Measurements from ENCODE around the gene SACM1L.

The SACM1L gene

DNA sequence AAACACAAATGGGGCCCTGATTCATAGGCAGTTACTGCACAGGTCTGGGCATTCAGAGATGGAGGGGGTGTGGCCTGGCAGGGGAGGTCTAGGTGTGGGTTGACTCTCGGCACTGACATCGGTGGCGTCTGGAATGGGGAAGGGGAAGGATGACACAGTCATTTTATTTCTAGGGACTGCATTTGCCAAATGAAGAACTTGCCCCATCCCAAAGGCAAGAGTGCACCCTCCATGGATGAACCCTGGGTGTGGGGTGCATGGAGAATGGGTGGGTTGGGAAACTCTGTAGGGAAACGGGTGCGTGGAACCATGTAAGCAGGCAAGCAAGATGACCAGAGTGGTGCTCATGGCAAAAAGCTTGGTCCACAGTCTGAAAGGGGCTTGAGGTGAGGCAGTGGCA, 82.6 kb downstream of the SACM1L start:
- Histone ChIP-seq H3K9ac (ENCODE audit: low read depth, low read length) (no peak overlapping the region), H3K9me3 (ENCODE audit: control insufficient read depth, insufficient read depth, low read length) (0 out of 2 replicates have a peak, but pooled peaks cover 3% of the 10 kb centered on the region), H3K27ac (ENCODE audit: low read depth, low read length) (no peak overlapping the region), H3K27me3 (ENCODE audit: control insufficient read depth, insufficient read depth, low read length) (no peaks in the 10 kb centered on the region), H3K36me3 (ENCODE audit: control insufficient read depth, insufficient read depth, low read length) (no peaks in the 10 kb centered on the region), H3K4me3 (ENCODE audit: low read depth, low read length) (no peak overlapping the region), H3K4me1 (ENCODE audit: control insufficient read depth, insufficient read depth, low read length) (peaks cover 3% of the 10 kb centered on the region; the same call in 1 of the 2 replicates)

DNA sequence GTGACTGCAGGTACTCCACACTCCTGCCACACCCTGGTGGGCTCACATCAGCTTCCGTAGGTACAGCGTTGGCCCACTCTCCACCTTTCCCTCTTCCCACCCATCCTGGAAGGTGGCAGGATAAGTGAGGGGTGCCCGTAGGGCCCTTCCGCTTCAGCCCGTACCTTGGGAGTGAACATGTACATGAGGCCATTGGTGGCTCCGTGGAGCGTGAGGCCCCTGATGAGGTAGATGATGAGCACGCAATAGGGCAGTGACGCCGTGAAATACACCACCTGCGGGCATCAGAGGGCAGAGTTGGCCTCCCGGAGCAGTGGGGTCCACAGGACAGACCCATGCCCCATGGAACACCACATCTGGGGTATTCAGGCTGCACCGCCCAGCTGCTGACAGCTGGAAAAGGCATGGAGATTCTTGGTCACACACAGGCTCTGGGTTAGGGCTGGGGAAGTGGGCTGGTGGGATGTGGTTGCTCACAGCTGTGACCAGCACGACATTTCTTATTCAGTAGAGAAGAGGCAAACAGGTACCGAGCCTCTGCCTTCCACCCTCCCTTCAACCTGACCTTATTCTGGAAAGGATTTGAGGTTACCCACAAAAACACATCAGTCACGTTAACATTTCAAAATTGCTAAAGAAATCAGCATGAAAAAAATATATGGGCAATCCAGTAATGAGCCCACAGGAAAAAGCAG, 83.3 kb downstream of the SACM1L start:
- H3K36me3 ChIP-seq (ENCODE audit: control insufficient read depth, insufficient read depth, low read length): no peaks in the 10 kb centered on the region
- no peak overlapping the region for H3K4me3 ChIP-seq (ENCODE audit: low read depth, low read length)
- peaks cover 3% of the 10 kb centered on the region; the same call in 1 of the 2 replicates for H3K4me1 ChIP-seq (ENCODE audit: control insufficient read depth, insufficient read depth, low read length)
- no peak overlapping the region for H3K27ac ChIP-seq (ENCODE audit: low read depth, low read length)
- 0 out of 2 replicates have a peak, but pooled peaks cover 2% of the 10 kb centered on the region for H3K9me3 ChIP-seq (ENCODE audit: control insufficient read depth, insufficient read depth, low read length)
- no peak overlapping the region for H3K9ac ChIP-seq (ENCODE audit: low read depth, low read length)
- H3K27me3 ChIP-seq (ENCODE audit: control insufficient read depth, insufficient read depth, low read length): no peaks in the 10 kb centered on the region

DNA sequence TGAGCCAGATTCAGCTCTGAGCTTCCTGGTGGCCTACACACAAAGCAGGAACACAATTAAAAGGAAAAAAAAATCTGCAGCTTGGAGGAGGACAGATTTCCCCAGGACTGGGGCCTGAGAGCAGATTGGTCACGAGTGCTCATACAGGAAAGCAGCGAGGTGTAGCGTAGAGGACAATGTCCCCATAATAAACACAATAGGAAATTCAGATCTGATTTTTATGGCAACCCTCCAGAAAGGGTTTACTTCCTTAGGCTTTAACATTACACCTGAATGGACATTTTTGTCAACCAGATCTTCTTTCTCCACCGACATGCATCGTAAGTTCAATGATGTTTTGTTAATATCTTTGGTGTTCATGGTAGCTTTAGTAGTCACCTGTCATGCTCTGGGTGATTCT, 83.9 kb downstream of the SACM1L start:
- Histone ChIP-seq H3K4me1 (ENCODE audit: control insufficient read depth, insufficient read depth, low read length) (peaks cover 3% of the 10 kb centered on the region; the same call in 1 of the 2 replicates), H3K4me3 (ENCODE audit: low read depth, low read length) (no peak overlapping the region), H3K9me3 (ENCODE audit: control insufficient read depth, insufficient read depth, low read length) (no peaks in the 10 kb centered on the region), H3K36me3 (ENCODE audit: control insufficient read depth, insufficient read depth, low read length) (no peaks in the 10 kb centered on the region), H3K27ac (ENCODE audit: low read depth, low read length) (no peak overlapping the region), H3K9ac (ENCODE audit: low read depth, low read length) (no peak overlapping the region), H3K27me3 (ENCODE audit: control insufficient read depth, insufficient read depth, low read length) (no peaks in the 10 kb centered on the region)

DNA sequence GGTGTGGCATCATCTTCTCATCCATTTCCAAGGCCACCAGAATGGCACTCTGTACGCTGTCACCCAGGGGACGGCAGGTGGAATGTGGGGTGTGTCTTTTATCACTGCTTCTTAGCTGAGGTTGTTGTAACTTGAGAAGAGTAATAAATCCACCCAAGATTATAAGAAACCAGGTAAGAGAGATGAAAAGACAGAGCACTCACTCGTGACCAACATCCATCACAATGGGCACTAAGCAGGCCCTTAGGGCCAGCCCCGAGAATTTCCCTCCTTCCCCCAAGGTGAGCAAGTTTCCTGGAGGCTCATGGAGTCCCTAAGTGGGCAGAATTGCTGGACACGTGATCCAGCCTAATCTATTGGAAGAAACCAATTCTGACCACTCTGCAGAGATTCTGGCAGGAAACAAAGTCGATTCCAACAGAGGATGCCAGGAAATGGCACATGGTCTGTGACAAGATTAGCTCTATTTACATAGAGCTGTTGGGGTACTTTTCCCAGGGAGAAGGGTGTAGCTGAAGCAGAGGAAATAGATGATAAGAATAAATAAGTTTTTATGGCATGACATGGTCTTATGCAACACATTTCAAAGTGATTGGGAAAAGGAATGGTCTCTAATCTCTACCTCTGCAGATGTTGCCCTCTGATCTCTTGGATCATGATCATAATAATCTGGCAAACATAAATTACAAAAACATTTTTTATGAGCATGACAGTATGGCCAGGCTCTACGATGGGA, 84.7 kb downstream of the SACM1L start:
- H3K4me1 ChIP-seq (ENCODE audit: control insufficient read depth, insufficient read depth, low read length): peaks cover 3% of the 10 kb centered on the region; the same call in 1 of the 2 replicates
- H3K9me3 ChIP-seq (ENCODE audit: control insufficient read depth, insufficient read depth, low read length): no peaks in the 10 kb centered on the region
- H3K27ac ChIP-seq (ENCODE audit: low read depth, low read length): no peak overlapping the region
- no peaks in the 10 kb centered on the region for H3K27me3 ChIP-seq (ENCODE audit: control insufficient read depth, insufficient read depth, low read length)
- H3K9ac ChIP-seq (ENCODE audit: low read depth, low read length): no peak overlapping the region
- no peak overlapping the region for H3K4me3 ChIP-seq (ENCODE audit: low read depth, low read length)
- no peaks in the 10 kb centered on the region for H3K36me3 ChIP-seq (ENCODE audit: control insufficient read depth, insufficient read depth, low read length)

DNA sequence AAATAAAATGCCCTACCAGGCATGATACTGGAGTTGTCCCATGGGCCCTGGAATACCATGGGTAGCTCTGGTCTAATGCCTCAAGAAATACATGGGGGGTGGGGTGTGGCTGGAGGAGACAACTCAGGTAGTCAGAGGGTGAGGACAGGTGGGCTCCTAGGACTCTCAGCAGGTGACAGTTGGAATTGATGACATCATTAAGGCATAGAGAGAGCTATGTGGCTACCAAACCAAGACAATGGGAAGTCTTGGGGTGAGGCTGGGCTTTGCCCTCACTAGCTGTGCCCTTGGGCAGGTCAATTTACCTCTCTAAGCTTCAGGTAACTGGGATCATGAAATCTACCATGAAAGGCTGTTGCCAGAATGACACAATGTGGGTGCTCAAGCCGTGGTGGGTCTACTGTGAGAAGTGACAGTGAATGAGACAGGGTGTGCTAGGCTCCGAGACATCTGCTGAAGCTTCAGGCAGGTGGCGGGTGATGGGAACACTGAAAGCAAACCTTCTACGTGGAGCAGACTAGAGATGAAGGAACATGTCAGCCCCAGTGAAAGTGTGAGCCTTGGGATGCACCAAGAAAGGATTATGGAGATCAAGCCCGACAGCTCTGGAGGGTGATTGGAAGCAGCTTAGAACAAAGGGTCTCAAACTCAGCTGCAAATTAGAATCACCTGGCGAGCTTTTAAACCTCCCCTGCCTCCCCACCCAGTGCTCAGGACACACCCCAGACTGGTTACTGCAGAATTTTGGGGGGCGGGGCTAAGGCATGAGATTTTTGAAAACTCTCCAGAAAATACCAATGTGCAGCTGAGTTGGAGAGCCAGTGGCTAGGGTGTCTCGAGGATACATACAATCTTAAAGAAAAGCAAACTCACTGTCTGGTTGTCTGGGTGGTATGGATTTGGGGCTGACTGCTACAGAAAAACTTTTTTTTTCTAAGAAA, 85.7 kb downstream of the SACM1L start:
- H3K36me3 ChIP-seq (ENCODE audit: control insufficient read depth, insufficient read depth, low read length): no peaks in the 10 kb centered on the region
- no peak overlapping the region for H3K27ac ChIP-seq (ENCODE audit: low read depth, low read length)
- no peak overlapping the region for H3K4me3 ChIP-seq (ENCODE audit: low read depth, low read length)
- H3K4me1 ChIP-seq (ENCODE audit: control insufficient read depth, insufficient read depth, low read length): peaks cover 3% of the 10 kb centered on the region; the same call in 1 of the 2 replicates
- no peak overlapping the region for H3K9ac ChIP-seq (ENCODE audit: low read depth, low read length)
- H3K9me3 ChIP-seq (ENCODE audit: control insufficient read depth, insufficient read depth, low read length): no peaks in the 10 kb centered on the region
- H3K27me3 ChIP-seq (ENCODE audit: control insufficient read depth, insufficient read depth, low read length): no peaks in the 10 kb centered on the region

DNA sequence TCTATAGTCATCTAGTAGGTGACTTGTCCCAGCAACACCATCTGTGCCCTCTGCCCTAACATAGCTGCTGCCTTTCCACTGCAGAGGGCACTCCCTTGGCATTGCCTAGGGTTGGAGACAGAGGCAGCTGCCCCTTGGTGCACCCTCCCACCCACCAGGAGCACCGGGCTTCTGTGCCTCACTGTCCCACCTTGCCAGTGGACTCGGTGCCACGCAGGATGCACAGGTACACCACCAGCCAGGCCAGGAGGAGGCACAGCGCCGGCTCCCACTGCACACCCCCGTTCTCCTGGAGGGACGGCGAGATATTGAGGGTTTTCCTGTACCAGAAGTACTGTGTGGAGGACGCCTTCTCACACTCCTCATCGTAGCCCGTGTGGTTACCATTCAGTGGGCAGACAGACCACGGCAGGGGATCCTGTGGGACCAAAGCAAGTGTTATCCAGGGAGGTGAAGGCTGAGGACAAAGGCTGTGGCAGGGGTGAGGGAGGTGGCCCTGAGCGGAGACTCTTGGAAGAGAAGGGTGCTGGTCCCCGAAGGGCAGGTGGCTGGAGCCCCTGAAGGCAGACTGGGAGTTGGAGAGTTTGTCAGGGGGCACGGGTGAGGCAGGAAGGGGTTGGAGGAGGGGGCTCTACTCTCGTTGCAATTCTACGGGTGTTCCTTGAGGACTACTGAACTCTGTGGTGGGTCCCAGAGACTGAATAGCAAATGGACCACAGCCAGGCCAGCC, 86.5 kb downstream of the SACM1L start:
- no peak overlapping the region for H3K4me3 ChIP-seq (ENCODE audit: low read depth, low read length)
- no peaks in the 10 kb centered on the region for H3K36me3 ChIP-seq (ENCODE audit: control insufficient read depth, insufficient read depth, low read length)
- H3K4me1 ChIP-seq (ENCODE audit: control insufficient read depth, insufficient read depth, low read length): peaks cover 3% of the 10 kb centered on the region; the same call in 1 of the 2 replicates
- H3K27ac ChIP-seq (ENCODE audit: low read depth, low read length): no peak overlapping the region
- H3K27me3 ChIP-seq (ENCODE audit: control insufficient read depth, insufficient read depth, low read length): no peaks in the 10 kb centered on the region
- no peak overlapping the region for H3K9ac ChIP-seq (ENCODE audit: low read depth, low read length)
- no peaks in the 10 kb centered on the region for H3K9me3 ChIP-seq (ENCODE audit: control insufficient read depth, insufficient read depth, low read length)

DNA sequence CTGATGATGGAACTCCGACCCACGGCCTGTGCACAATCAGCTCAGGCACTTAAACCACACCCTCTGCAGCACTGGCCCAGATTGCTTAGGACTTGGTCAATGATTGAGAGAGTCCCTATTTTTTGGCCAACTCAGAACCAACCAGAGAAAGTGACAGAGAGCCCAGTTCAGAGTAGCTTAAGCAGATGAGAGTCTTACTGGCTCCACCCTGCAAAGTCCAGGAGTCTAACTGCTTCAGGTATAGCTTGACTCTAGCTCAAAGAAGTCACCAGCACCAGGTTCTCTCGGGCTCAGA, 87.1 kb downstream of the SACM1L start:
- Histone ChIP-seq H3K9ac (ENCODE audit: low read depth, low read length) (no peak overlapping the region), H3K4me3 (ENCODE audit: low read depth, low read length) (no peak overlapping the region), H3K4me1 (ENCODE audit: control insufficient read depth, insufficient read depth, low read length) (peaks cover 3% of the 10 kb centered on the region; the same call in 1 of the 2 replicates), H3K27ac (ENCODE audit: low read depth, low read length) (no peak overlapping the region), H3K27me3 (ENCODE audit: control insufficient read depth, insufficient read depth, low read length) (no peaks in the 10 kb centered on the region), H3K9me3 (ENCODE audit: control insufficient read depth, insufficient read depth, low read length) (no peaks in the 10 kb centered on the region), H3K36me3 (ENCODE audit: control insufficient read depth, insufficient read depth, low read length) (no peaks in the 10 kb centered on the region)

DNA sequence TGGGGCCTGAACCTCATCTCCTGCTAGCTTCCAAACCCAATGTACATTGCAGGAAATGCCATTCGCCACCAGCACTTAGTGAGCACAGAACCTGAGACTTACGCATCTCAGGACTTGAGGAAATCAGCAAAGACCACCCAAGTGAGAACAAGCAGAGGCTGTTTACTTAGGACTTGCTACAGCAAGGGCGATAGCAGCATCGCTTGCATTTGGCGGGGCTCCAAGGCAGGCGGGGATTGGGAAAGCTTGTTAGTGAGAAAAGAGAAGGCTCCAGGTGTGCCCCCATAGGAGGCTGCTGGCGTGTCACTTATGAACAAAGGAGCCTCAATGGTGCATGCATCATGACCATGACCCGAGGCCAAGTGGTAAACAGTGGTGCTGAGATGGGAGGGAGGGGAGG, 87.4 kb downstream of the SACM1L start:
- H3K9ac ChIP-seq (ENCODE audit: low read depth, low read length): no peak overlapping the region
- peaks cover 3% of the 10 kb centered on the region; the same call in 1 of the 2 replicates for H3K4me1 ChIP-seq (ENCODE audit: control insufficient read depth, insufficient read depth, low read length)
- no peaks in the 10 kb centered on the region for H3K36me3 ChIP-seq (ENCODE audit: control insufficient read depth, insufficient read depth, low read length)
- H3K27me3 ChIP-seq (ENCODE audit: control insufficient read depth, insufficient read depth, low read length): no peaks in the 10 kb centered on the region
- no peak overlapping the region for H3K27ac ChIP-seq (ENCODE audit: low read depth, low read length)
- H3K9me3 ChIP-seq (ENCODE audit: control insufficient read depth, insufficient read depth, low read length): no peaks in the 10 kb centered on the region
- no peak overlapping the region for H3K4me3 ChIP-seq (ENCODE audit: low read depth, low read length)

DNA sequence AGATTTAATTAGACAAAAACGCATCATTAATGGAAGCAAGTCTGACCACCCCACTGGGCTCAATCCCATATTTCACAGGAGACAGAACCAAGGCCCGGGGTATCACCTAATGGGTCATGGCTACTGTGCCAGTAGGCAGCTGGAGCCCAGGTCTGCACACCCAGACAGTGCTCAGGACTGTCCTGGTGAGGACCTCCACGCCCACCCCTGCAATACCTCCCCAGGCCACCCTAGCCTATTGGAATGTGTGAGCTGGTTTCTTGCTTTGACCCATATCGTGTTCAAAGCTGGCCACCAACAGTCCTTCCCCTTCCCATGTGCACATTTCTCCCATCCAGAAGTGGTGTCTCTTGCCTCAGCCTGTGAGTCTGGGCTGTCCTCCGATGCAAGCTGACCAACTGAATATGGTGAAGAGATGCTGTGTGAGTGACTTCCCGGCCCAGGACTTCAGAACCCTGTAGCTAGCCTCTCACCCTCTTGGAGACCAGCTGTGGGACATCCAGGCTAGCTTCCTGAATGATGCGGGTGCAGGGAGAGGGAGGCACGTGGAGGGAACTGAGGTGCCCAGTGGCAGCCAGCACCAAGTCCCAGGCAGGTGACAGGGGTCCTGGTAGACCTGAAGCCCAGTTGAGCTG, 88.0 kb downstream of the SACM1L start:
- no peaks in the 10 kb centered on the region for H3K36me3 ChIP-seq (ENCODE audit: control insufficient read depth, insufficient read depth, low read length)
- no peaks in the 10 kb centered on the region for H3K27me3 ChIP-seq (ENCODE audit: control insufficient read depth, insufficient read depth, low read length)
- no peak overlapping the region for H3K27ac ChIP-seq (ENCODE audit: low read depth, low read length)
- H3K9me3 ChIP-seq (ENCODE audit: control insufficient read depth, insufficient read depth, low read length): no peaks in the 10 kb centered on the region
- no peak overlapping the region for H3K9ac ChIP-seq (ENCODE audit: low read depth, low read length)
- no peak overlapping the region for H3K4me3 ChIP-seq (ENCODE audit: low read depth, low read length)
- H3K4me1 ChIP-seq (ENCODE audit: control insufficient read depth, insufficient read depth, low read length): peaks cover 3% of the 10 kb centered on the region; the same call in 1 of the 2 replicates

DNA sequence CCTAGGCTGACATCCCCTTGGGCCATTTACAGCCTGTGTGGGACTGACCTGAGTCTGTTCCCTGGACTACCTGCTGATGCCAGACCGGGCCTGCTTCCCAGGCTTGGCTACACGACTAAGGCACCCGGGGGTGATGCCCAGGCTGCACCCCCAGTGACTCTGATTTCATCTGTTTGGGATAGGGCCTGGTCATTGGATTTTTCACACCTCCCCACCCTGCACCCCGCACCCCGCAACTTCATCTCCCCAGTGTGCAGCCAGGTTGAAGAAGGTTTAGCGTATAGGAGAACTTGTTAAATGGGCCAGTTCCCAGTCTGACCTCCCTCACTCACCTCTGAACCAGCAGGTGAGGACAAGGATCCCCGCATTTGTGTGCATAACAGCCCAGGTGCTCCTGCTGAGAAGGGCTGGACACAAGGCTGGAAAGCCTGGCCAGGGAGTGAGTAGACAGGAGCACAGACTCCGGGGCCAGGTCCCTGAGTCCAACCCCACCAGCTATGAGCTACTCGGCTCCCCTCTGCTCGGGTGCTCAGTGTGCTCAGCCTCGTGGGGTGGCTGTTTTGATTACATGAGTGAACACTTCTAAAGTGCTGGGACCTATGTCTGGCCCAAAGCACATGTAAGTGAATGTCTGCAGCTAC, 88.7 kb downstream of the SACM1L start:
- H3K4me3 ChIP-seq (ENCODE audit: low read depth, low read length): no peak overlapping the region
- H3K27me3 ChIP-seq (ENCODE audit: control insufficient read depth, insufficient read depth, low read length): no peaks in the 10 kb centered on the region
- no peaks in the 10 kb centered on the region for H3K36me3 ChIP-seq (ENCODE audit: control insufficient read depth, insufficient read depth, low read length)
- no peaks in the 10 kb centered on the region for H3K9me3 ChIP-seq (ENCODE audit: control insufficient read depth, insufficient read depth, low read length)
- H3K4me1 ChIP-seq (ENCODE audit: control insufficient read depth, insufficient read depth, low read length): peaks cover 3% of the 10 kb centered on the region; the same call in 1 of the 2 replicates
- H3K9ac ChIP-seq (ENCODE audit: low read depth, low read length): no peak overlapping the region
- no peak overlapping the region for H3K27ac ChIP-seq (ENCODE audit: low read depth, low read length)
